Body of pancreas (tissue), 4 donors: Measurements from ENCODE around the gene LRRC37A3.
"Not testable (repeated sequence)": the region's sequence is repeated elsewhere in the genome, so short reads cannot be mapped to it uniquely, and the experiment has no call there.

Source experiments
- POLR2A ChIP-seq, 3 donors: fragments of 450-650 bp; IDR thresholded peaks; one replicate each; pipeline ENCODE4 v1.6.1; 2016; ENCODE audit warnings: antibody characterized with exemption in 3 of 3, mild to moderate bottlenecking in 2 of 3
- TF ChIP-seq, protein P1 (sequence below), 7 experiments: fragments of 450-650 bp in 4 of 7; fragments of 200-600 bp in 3 of 7; sonication (generic) in 3 of 7; IDR thresholded peaks; one replicate each; pipeline ENCODE4 v1.5.1; 2016 to 2019; ENCODE audit warnings: antibody characterized with exemption in 7 of 7

- TF ChIP-seq, protein P1, sequence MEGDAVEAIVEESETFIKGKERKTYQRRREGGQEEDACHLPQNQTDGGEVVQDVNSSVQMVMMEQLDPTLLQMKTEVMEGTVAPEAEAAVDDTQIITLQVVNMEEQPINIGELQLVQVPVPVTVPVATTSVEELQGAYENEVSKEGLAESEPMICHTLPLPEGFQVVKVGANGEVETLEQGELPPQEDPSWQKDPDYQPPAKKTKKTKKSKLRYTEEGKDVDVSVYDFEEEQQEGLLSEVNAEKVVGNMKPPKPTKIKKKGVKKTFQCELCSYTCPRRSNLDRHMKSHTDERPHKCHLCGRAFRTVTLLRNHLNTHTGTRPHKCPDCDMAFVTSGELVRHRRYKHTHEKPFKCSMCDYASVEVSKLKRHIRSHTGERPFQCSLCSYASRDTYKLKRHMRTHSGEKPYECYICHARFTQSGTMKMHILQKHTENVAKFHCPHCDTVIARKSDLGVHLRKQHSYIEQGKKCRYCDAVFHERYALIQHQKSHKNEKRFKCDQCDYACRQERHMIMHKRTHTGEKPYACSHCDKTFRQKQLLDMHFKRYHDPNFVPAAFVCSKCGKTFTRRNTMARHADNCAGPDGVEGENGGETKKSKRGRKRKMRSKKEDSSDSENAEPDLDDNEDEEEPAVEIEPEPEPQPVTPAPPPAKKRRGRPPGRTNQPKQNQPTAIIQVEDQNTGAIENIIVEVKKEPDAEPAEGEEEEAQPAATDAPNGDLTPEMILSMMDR (IDR thresholded peaks at IDR 0.05), result not testable (repeated sequence)
- not testable (repeated sequence) for TF ChIP-seq POLR2A (IDR thresholded peaks at IDR 0.05)
Observed at GRCh38 chr17:64909511-64910190, 9.6 kb downstream of the LRRC37A3 start.
